ENCODE results near the gene NRG3. TPM values are rescaled to one million over a fixed set of nuclear protein-coding genes. Genes with fewer than 3 reads are reported as not detected.
A peak's percentile ranks its signal among the peaks of the same experiment; 100 is the strongest.
"Not testable (repeated sequence)": the region's sequence is repeated elsewhere in the genome, so short reads cannot be mapped to it uniquely, and the experiment has no call there.

Gene NRG3
- total RNA-seq, 1 donor from 2014 or later: 2.6 TPM

DNA sequence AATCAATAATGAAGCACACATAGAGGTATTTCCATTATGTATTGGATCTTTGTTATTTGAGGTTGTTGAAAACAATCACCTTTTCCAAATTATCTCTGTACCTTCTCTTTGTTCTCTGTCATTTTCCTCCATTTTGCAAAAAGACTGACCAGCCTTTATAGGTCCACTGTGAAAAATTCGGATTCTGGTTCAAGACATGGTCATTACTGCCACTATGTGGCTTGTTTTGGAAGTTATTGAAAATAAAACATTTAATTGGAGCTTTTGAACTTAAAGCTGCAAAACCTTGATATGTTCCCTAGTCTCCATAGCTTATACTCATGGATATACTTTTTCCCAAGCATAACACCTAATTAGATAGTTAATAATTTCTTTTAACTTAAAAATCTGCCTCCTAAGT, 1094.4 kb downstream of the NRG3 start:
- DNase-seq: no peak
- Histone ChIP-seq H3K9me3 (no peaks in the 10 kb centered on the region), H3K4me1 (no peaks in the 10 kb centered on the region), H3K36me3 (no peaks in the 10 kb centered on the region), H3K27ac (no peak overlapping the region), H3K4me3 (no peak overlapping the region), H3K27me3 (ENCODE audit: low read depth) (no peaks in the 10 kb centered on the region)
- ATAC-seq: no peak
- TF ChIP-seq, protein P1, sequence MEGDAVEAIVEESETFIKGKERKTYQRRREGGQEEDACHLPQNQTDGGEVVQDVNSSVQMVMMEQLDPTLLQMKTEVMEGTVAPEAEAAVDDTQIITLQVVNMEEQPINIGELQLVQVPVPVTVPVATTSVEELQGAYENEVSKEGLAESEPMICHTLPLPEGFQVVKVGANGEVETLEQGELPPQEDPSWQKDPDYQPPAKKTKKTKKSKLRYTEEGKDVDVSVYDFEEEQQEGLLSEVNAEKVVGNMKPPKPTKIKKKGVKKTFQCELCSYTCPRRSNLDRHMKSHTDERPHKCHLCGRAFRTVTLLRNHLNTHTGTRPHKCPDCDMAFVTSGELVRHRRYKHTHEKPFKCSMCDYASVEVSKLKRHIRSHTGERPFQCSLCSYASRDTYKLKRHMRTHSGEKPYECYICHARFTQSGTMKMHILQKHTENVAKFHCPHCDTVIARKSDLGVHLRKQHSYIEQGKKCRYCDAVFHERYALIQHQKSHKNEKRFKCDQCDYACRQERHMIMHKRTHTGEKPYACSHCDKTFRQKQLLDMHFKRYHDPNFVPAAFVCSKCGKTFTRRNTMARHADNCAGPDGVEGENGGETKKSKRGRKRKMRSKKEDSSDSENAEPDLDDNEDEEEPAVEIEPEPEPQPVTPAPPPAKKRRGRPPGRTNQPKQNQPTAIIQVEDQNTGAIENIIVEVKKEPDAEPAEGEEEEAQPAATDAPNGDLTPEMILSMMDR (IDR thresholded peaks at IDR 0.05): peak; percentile 28
- intact Hi-C loops (cut with DNase I): no loop called here

DNA sequence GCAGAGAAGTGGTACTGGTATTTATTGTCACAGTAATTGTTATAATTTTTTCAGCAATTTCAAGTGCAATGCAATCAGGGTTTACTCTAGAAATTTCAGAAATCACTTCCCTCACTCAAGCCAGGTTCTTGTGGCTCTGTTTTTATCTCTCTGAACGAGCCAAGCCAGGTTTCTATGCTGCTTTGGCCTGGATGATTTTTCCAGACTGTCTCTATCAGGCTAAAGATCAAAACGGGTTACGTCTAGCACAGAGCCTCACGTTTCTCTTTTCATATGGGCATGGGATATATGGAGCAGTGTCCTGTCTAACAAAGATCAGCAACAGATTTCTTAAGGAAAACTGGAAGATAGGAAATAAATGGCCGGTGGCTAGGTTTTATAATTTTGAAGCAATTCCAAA, 1105.3 kb downstream of the NRG3 start:
- Histone ChIP-seq H3K4me1 (no peaks in the 10 kb centered on the region), H3K27me3 (ENCODE audit: low read depth) (no peaks in the 10 kb centered on the region), H3K4me3 (no peak overlapping the region), H3K27ac (no peak overlapping the region), H3K9me3 (no peaks in the 10 kb centered on the region), H3K36me3 (no peaks in the 10 kb centered on the region)
- DNase-seq (no peak), ATAC-seq (no peak)
- TF ChIP-seq, protein P1 (IDR thresholded peaks at IDR 0.05): no peak
- intact Hi-C loops (cut with DNase I): no loop called here

DNA sequence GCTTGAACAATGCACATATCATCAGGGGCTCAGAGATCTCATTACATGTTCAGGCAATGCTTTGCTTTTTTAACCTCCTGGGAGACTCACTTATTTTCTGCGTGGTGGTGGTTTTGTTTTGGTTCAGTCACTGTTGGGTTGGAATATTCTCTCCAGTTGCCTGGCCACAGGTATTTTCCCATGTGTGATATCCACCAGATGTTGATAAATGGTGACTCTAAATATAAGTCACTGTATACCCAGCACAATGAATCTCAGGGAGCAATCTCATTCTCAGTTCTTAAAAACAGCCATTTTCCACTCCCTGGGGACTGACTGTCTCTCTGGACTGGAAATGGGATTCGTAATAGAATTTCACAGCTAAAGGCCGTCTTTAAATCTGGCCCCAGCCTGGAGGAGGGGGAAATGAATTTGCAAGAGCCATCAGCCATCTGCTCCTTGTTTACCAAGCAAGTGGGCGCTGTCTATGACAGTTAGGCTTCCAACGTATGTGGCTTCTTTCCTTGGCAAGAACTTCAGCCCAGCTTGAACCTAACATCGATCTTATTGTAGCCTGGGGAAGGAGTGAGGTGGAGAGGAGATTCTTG, 1106.2 kb downstream of the NRG3 start:
- no peaks in the 10 kb centered on the region for H3K27me3 ChIP-seq (ENCODE audit: low read depth)
- H3K9me3 ChIP-seq: no peaks in the 10 kb centered on the region
- intact Hi-C loops (cut with DNase I): no loop called here
- DNase-seq (no peak), ATAC-seq (no peak)
- H3K36me3 ChIP-seq: no peaks in the 10 kb centered on the region
- TF ChIP-seq, protein P1 (IDR thresholded peaks at IDR 0.05): no peak
- H3K4me3 ChIP-seq: no peak overlapping the region
- no peak overlapping the region for H3K27ac ChIP-seq
- no peaks in the 10 kb centered on the region for H3K4me1 ChIP-seq

DNA sequence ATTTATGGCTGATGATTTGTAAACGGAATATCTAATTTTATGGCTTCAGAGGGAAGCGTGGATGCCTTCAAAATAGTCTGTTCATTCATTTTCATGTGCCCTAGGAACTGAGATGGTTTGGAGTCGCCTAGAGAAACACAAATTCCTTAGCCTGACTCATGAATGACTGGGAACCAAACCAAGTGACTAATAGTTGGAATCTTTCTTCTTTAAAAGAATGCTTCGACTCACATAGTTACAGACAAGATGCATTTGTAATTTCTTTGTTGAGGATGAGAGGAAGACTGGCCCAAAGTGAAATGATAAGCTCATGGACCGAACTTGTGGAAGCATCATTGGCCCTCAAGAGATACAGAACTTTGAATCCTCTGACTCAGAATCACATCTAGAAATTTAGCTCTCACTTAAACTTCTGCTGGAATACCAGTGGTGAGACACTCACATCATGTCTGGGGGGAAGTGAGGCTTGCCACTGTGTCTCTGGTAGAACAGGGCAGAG, 1107.2 kb downstream of the NRG3 start:
- Histone ChIP-seq H3K27ac (no peak overlapping the region), H3K4me3 (no peak overlapping the region), H3K9me3 (no peaks in the 10 kb centered on the region), H3K36me3 (no peaks in the 10 kb centered on the region), H3K4me1 (no peaks in the 10 kb centered on the region), H3K27me3 (ENCODE audit: low read depth) (no peaks in the 10 kb centered on the region)
- intact Hi-C loops (cut with DNase I): no loop called here
- peak; percentile 43 to 58 for ATAC-seq
- TF ChIP-seq, protein P1 (IDR thresholded peaks at IDR 0.05): no peak
- DNase-seq: no peak

DNA sequence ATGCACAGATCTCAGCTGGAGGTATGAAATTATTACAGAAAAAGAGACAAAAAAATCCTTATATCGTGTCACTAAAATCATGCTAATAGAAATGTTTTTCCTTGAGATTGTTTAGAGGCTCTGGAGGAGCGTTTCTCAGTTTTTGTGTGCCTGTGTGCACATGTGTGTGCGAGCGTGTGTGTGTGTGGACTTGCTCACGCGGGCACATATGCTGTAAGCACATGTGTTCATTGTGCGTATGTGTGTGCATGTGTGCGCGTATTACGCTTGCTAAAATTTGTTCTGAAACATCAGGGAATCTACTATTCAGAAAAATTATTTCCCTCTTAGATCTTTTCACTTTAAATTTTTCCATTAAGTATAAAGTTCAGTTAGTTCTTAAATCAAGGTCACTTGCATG, 1111.2 kb downstream of the NRG3 start:
- no peaks in the 10 kb centered on the region for H3K27me3 ChIP-seq (ENCODE audit: low read depth)
- H3K36me3 ChIP-seq: no peaks in the 10 kb centered on the region
- intact Hi-C loops (cut with DNase I): no loop called here
- H3K27ac ChIP-seq: no peak overlapping the region
- DNase-seq (no peak), ATAC-seq (no peak)
- no peak overlapping the region for H3K4me3 ChIP-seq
- TF ChIP-seq, protein P1 (IDR thresholded peaks at IDR 0.05): no peak
- H3K9me3 ChIP-seq: no peaks in the 10 kb centered on the region
- no peaks in the 10 kb centered on the region for H3K4me1 ChIP-seq

DNA sequence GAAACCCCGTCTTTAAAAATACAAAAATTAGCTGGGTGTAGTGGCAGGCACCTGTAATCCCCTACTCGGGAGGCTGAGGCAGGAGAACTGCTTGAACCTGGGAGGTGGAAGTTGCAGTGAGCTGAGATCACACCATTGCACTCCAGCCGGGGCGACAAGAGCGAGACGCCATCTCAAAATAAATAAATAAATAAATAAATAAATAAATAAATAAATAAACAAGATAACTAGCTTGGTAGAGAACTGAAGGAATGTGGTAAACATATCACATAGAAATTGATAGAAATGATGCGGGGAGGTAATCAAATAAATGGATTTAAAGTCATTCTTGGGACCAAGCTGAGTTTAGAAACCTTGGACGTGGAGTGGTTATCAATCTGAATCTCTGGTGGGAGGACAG, 1131.5 kb downstream of the NRG3 start:
- DNase-seq; ATAC-seq; H3K27ac ChIP-seq; H3K9me3 ChIP-seq; intact Hi-C loops (cut with DNase I); H3K27me3 ChIP-seq (ENCODE audit: low read depth); H3K36me3 ChIP-seq; H3K4me1 ChIP-seq; H3K4me3 ChIP-seq: not testable (repeated sequence)
